AG10803 (cell line): ENCODE data around the gene BARHL1.

Experiments
- DNase-seq: peaks from one replicate; pipeline ENCODE4 v3.0.0; 2010; ENCODE audit warnings: low read depth
- H3K4me3 ChIP-seq: 2 replicates; pipeline ENCODE4 v1.5.1; 2011; ENCODE audit warnings: mild to moderate bottlenecking, low read length, control low read depth
- TF ChIP-seq, protein P1 (sequence below): conservative IDR thresholded peaks from 2 replicates; pipeline ENCODE4 v1.5.1; 2011; ENCODE audit warnings: mild to moderate bottlenecking, low read length, control low read depth, inconsistent platforms

The BARHL1 gene

DNA sequence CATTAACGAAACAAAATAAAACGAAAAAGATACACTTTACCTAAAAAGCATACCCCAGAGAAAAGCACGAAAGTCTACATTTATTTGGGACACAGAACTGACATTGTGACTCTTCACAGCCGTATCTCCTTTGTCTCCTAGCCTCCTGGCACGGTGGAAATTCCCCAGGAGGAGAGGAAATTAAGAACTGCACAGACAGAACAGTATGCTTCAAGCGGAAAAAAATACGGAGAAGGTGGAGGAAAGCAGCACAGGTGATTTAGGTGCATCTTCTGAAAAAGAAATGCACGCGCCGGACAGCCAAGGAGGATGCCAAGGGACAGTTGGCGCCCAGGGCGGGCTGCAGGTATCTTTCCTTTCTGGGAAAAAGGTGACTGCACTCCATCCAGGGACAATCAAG is 55.4 kb downstream of the BARHL1 start:
- TF ChIP-seq, protein P1, sequence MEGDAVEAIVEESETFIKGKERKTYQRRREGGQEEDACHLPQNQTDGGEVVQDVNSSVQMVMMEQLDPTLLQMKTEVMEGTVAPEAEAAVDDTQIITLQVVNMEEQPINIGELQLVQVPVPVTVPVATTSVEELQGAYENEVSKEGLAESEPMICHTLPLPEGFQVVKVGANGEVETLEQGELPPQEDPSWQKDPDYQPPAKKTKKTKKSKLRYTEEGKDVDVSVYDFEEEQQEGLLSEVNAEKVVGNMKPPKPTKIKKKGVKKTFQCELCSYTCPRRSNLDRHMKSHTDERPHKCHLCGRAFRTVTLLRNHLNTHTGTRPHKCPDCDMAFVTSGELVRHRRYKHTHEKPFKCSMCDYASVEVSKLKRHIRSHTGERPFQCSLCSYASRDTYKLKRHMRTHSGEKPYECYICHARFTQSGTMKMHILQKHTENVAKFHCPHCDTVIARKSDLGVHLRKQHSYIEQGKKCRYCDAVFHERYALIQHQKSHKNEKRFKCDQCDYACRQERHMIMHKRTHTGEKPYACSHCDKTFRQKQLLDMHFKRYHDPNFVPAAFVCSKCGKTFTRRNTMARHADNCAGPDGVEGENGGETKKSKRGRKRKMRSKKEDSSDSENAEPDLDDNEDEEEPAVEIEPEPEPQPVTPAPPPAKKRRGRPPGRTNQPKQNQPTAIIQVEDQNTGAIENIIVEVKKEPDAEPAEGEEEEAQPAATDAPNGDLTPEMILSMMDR: no peak
- H3K4me3 ChIP-seq: no peak overlapping the region
- DNase-seq: no peak

DNA sequence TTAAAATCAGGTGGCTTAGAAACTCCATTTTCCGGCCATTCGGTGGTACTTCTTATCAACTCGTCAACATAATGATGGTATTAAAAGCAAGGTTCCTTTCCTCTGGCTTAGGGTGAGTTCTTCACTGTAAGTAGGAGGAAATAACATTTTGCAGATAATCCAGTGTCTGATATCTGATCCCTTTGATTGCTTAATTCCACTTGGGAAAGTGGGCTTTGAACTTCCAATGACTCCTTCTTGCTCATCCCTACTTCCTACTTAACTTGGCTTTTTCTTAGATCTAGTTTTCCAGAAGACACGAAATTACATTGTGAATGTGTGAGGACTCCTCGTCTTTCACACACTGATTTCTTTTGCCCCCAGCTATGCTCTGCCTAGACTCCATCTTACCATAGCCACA is 55.8 kb downstream of the BARHL1 start:
- TF ChIP-seq, protein P1: no peak
- no peak overlapping the region for H3K4me3 ChIP-seq
- no peak for DNase-seq

DNA sequence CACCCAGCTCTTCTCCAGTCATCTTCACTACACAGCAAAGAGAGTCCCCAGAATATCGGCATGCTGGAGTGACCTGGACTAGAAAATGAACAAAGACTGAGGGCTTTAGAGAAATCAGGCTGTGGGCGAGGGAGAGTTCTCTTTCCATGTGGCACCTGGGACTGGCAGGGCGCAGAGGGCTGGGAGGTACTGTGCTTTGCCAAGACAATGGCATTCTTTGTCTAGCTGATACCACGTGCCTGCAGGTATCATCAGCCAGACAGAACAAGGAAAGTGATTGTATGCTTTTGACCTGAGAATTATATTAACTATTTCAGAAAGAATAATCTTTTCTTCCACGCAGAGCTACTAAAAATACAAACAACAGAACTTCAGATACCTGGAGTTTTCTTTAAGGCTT is 56.9 kb downstream of the BARHL1 start:
- no peak for DNase-seq
- TF ChIP-seq, protein P1: no peak
- no peak overlapping the region for H3K4me3 ChIP-seq
